K562 (cell line): ENCODE measurements around the gene UBR3. TPM values are rescaled to one million over a fixed set of nuclear protein-coding genes. Genes with fewer than 3 reads are reported as not detected.

Experiments used
- RAD21 ChIP-seq, 2 experiments: fragments of 250-450 bp in 1 of 2; fragments of 450-650 bp in 1 of 2; sonication (Bioruptor Pico) in 1 of 2; formaldehyde crosslinking in 1 of 2; IDR thresholded peaks in 1 of 2; conservative IDR thresholded peaks in 1 of 2; 2 replicates each; pipeline versions ENCODE4 v1.4.0 to v1.8.0; 2020 to 2022; ENCODE audit warnings: mild to moderate bottlenecking in 2 of 2, moderate library complexity in 1 of 2
- polyA plus RNA-seq, 8 experiments: library from polyadenylated mRNA; depleted of rRNA in 4 of 8; stranded (reverse) in 5 of 8; unstranded in 3 of 8; fragments of >200 nt; fragmentation: Nextera tagmentation in 2 of 8; fragmentation: Illumina TruSeq in 1 of 8; extraction: Ambion mirVana in 2 of 8; extraction: Trizol in 1 of 8; gene quantifications; 2 replicates each; pipeline versions ENCODE4 v1.2.1 to v1.2.3, GENCODE V29; 2011 to 2014; ENCODE audit warnings: inconsistent platforms in 1 of 8, missing spikeins in 1 of 8
- total RNA-seq, 7 experiments: library from RNA; depleted of rRNA in 6 of 7; stranded (reverse); fragments of >200 nt in 6 of 7; fragmentation: Illumina TruSeq in 2 of 7; extraction: Trizol in 2 of 7; gene quantifications; 2 replicates each; pipeline versions ENCODE4 v1.2.1 to v1.2.3, GENCODE V29; 2011 to 2021; ENCODE audit warnings: low replicate concordance in 1 of 7
- TF ChIP-seq, protein P1 (sequence below), 2 experiments: fragments of 450-650 bp; formaldehyde crosslinking in 1 of 2; IDR thresholded peaks; 2 replicates each; pipeline versions ENCODE4 v1.4.0 to v1.6.1; 2014 to 2020; ENCODE audit warnings: mild to moderate bottlenecking in 2 of 2, borderline replicate concordance in 1 of 2, low read depth in 1 of 2

Gene UBR3
- total and polyA plus RNA-seq, 9 of the 15 experiments (the other 6 are each of a cell fraction or from before 2014, with no cell fraction given): 14.4 to 63.5 (median 40.4) TPM

DNA sequence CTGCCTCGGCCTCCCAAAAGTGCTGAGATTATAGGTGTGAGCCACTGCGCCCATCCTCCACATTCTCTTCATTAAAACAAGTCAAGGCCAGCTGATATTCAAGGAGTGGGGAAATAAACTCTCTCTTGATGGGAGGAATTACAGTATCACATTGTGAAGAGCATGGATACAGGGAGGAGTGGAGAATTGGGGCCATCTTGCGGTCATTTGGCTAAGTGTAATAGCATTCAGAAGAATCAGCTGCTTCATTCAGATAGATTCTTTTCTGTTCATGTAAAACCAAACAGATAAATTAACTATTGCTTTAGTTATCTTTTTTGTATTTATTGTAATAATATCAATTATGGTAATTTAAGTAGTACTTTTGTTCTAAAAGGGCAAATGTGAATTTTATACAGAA, 156.3 kb downstream of the UBR3 start (continued):
- TF ChIP-seq, protein P1, sequence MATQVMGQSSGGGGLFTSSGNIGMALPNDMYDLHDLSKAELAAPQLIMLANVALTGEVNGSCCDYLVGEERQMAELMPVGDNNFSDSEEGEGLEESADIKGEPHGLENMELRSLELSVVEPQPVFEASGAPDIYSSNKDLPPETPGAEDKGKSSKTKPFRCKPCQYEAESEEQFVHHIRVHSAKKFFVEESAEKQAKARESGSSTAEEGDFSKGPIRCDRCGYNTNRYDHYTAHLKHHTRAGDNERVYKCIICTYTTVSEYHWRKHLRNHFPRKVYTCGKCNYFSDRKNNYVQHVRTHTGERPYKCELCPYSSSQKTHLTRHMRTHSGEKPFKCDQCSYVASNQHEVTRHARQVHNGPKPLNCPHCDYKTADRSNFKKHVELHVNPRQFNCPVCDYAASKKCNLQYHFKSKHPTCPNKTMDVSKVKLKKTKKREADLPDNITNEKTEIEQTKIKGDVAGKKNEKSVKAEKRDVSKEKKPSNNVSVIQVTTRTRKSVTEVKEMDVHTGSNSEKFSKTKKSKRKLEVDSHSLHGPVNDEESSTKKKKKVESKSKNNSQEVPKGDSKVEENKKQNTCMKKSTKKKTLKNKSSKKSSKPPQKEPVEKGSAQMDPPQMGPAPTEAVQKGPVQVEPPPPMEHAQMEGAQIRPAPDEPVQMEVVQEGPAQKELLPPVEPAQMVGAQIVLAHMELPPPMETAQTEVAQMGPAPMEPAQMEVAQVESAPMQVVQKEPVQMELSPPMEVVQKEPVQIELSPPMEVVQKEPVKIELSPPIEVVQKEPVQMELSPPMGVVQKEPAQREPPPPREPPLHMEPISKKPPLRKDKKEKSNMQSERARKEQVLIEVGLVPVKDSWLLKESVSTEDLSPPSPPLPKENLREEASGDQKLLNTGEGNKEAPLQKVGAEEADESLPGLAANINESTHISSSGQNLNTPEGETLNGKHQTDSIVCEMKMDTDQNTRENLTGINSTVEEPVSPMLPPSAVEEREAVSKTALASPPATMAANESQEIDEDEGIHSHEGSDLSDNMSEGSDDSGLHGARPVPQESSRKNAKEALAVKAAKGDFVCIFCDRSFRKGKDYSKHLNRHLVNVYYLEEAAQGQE (IDR thresholded peaks at IDR 0.05; ENCODE audit: borderline replicate concordance): peak; percentile 18; the same call in 1 of the 2 replicates
- TF ChIP-seq, protein P1 (CRISPR knock-in tag; IDR thresholded peaks at IDR 0.05; ENCODE audit: low read depth): no peak
- TF ChIP-seq RAD21 (CRISPR knock-in tag; conservative IDR thresholded peaks at IDR 0.05 in 1 of 2, IDR thresholded peaks at IDR 0.05 in 1 of 2): peak; percentile 49 to 76
